GM06990 (cell line): ENCODE measurements around the gene TAF4.

Experiments used
- DNase-seq: peaks from one replicate; pipeline ENCODE4 v3.0.0-alpha.2; 2011; ENCODE audit not compliant: insufficient read length; ENCODE audit errors: extremely low read depth
- H3K27me3 ChIP-seq: replicated peaks from 2 replicates; pipeline ENCODE4 v1.6.0; 2011; ENCODE audit warnings: low read length; ENCODE audit not compliant: control insufficient read depth, insufficient read depth
- H3K36me3 ChIP-seq: 2 replicates; pipeline ENCODE4 v1.5.1; 2011; ENCODE audit warnings: low read length; ENCODE audit not compliant: control insufficient read depth, insufficient read depth
- H3K4me3 ChIP-seq: replicated peaks from 2 replicates; pipeline ENCODE4 v1.5.1; 2011; ENCODE audit warnings: low read depth, mild to moderate bottlenecking, control low read depth, low read length
- TF ChIP-seq, protein P1 (sequence below): IDR thresholded peaks from 2 replicates; pipeline ENCODE4 v1.5.1; 2011; ENCODE audit warnings: low read length, control low read depth, mild to moderate bottlenecking, inconsistent platforms; ENCODE audit not compliant: insufficient read depth, poor library complexity, severe bottlenecking

TAF4 gene

DNA sequence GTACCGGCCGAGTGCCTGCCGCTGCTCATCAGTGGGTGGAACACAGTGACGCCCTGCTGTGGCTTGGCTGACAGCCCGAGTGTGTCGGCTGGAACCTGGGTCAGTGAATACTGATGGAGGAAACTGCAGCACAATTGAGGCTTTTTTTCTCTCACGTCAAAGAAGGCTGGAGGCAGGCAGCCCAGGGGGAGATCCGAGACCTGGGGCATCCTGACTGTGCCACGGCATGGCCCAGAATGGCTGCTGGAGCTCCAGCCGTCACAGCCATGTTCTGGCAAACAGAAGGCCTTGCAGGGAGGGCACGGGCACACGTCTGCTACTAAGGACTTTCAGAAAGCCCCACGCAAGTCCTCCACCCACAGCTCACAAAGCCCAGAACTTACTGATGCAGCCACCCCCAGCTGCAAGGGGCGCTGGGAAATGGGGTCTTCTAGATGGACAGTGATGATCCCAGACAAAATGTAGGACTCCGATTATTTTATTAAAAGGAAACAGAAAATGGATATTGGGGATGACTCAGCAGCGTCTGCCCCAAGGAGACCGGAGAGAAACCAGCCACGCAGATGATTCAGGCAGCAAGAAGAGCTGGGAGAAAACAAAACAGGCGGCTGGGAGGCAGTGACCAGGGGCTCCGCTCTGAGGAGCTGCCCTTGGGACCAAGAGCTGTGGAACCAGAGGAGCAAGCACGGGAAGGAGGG is 140.0 kb downstream of the TAF4 start:
- H3K36me3 ChIP-seq: no peaks in the 10 kb centered on the region
- no peaks in the 10 kb centered on the region for H3K27me3 ChIP-seq
- TF ChIP-seq, protein P1, sequence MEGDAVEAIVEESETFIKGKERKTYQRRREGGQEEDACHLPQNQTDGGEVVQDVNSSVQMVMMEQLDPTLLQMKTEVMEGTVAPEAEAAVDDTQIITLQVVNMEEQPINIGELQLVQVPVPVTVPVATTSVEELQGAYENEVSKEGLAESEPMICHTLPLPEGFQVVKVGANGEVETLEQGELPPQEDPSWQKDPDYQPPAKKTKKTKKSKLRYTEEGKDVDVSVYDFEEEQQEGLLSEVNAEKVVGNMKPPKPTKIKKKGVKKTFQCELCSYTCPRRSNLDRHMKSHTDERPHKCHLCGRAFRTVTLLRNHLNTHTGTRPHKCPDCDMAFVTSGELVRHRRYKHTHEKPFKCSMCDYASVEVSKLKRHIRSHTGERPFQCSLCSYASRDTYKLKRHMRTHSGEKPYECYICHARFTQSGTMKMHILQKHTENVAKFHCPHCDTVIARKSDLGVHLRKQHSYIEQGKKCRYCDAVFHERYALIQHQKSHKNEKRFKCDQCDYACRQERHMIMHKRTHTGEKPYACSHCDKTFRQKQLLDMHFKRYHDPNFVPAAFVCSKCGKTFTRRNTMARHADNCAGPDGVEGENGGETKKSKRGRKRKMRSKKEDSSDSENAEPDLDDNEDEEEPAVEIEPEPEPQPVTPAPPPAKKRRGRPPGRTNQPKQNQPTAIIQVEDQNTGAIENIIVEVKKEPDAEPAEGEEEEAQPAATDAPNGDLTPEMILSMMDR: no peak
- no peak overlapping the region for H3K4me3 ChIP-seq
- DNase-seq: no peak

DNA sequence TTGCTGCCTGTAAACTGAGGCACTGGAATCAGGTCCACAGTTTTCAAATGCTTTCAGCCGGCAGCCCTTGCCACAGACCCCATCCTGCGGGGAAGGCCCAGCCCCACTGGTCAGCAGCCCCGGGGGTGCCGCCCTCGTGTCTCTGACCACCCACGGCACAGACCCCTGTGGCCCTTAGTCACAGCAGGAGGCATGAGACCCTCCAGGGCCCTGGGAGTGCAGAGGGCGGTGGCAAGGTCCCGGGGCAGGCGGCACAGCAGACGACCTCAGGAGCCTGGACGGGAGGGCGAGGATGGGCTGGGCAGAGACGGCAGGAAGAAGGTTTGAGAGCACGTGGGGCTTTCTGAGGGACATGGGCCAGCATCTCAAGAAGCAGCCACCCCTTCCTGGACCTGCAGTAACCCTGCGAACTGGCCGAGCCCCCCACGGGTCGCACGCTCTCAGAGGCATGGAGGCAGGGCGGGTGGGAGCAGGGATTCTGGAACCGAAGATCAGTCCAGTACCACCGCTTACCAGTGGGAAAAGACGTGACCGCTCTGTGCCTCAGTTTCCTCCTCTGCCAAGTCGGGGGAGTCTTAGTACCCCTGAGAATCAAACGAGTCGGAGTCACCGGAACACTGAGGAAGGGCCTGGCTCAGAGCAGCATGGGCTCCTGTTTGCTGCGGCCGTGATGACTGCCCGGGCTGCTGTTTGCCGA is 140.7 kb downstream of the TAF4 start:
- Histone ChIP-seq H3K4me3 (no peak overlapping the region), H3K36me3 (no peaks in the 10 kb centered on the region), H3K27me3 (no peaks in the 10 kb centered on the region)
- TF ChIP-seq, protein P1: no peak
- no peak for DNase-seq
